T-helper 1 cell treated with Interleukin-12 subunit alpha and Interleukin-12 subunit beta and Interleukin-4 antibody, amounts not matched to agents 30 μg/mL and 1 μg/mL, for 36 hours (primary cell): ENCODE results near the gene APLP2.
"Not testable (repeated sequence)": the region's sequence is repeated elsewhere in the genome, so short reads cannot be mapped to it uniquely, and the experiment has no call there.

Source experiments
- H3K27ac Mint-ChIP-seq: one replicate; pipeline ENCODE4 v1.8.0; 2021; ENCODE audit warnings: mild to moderate bottlenecking, mixed read lengths
- H3K27me3 Mint-ChIP-seq: one replicate; pipeline ENCODE4 v1.8.0; 2021; ENCODE audit warnings: low read depth, mixed read lengths
- H3K36me3 Mint-ChIP-seq: one replicate; pipeline ENCODE4 v1.8.0; 2021; ENCODE audit warnings: low read depth, mixed read lengths
- H3K4me1 Mint-ChIP-seq: one replicate; pipeline ENCODE4 v1.8.0; 2021; ENCODE audit warnings: low read depth, mixed read lengths
- H3K4me3 Mint-ChIP-seq: one replicate; pipeline ENCODE4 v1.8.0; 2021; ENCODE audit warnings: mild to moderate bottlenecking, moderate library complexity, mixed read lengths
- H3K9me3 Mint-ChIP-seq: one replicate; pipeline ENCODE4 v1.8.0; 2021; ENCODE audit warnings: mixed read lengths

Gene APLP2

DNA sequence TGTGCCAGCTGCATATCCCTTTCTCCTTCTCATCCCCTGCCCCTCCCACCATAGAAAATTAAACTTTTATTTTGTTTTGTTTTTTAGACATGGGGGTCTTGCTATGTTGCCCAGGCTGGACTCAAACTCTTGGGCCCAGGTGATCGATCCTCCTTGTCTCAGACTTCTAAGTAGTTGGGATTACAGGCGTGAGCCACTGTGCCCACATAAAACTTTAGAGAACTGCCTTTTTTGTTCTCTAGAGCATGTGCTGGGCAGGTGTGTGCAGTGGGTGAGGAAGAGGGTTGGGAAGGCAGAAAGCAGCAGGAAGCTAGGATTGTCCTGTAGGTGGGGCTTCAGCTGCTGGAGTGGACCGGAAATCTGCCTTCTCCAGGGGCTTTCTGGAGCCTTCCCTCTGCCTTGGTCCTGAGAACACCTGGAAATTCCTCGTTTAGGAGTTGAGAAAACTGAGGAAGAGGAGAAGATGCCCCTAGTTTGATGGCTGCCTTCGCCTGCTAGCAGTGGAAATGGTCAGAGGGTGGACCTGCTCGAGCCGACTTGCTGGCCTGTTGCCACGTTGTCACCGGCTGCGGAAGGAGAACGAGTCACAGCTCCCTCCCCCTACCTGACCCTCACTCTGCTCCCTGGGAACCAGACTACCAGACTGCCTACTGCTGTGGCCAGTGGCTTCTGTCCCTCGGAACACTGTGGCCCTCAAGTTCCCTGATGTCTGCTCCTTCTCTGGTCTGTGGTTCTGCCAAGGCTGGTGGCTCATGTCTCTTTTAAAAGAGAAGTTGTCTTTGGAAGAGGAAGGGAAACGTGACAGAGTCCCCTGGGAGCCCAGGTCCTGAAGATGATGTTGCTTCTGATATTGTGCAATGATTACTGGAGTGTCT lies 93.9 kb downstream of the APLP2 start:
- no peak overlapping the region for H3K4me3 Mint-ChIP-seq
- no peaks in the 10 kb centered on the region for H3K4me1 Mint-ChIP-seq
- H3K36me3 Mint-ChIP-seq = no peaks in the 10 kb centered on the region
- no peak overlapping the region for H3K27ac Mint-ChIP-seq
- H3K27me3 Mint-ChIP-seq = peaks cover 64% of the 10 kb centered on the region
- no peaks in the 10 kb centered on the region for H3K9me3 Mint-ChIP-seq

- Mint-ChIP-seq H3K27ac (no peak overlapping the region), H3K4me1 (no peaks in the 10 kb centered on the region), H3K9me3 (no peaks in the 10 kb centered on the region), H3K4me3 (no peak overlapping the region), H3K27me3 (peaks cover 58% of the 10 kb centered on the region), H3K36me3 (no peaks in the 10 kb centered on the region)
Observed at GRCh38 chr11:130164221-130164570, 94.5 kb downstream of the APLP2 start.

DNA sequence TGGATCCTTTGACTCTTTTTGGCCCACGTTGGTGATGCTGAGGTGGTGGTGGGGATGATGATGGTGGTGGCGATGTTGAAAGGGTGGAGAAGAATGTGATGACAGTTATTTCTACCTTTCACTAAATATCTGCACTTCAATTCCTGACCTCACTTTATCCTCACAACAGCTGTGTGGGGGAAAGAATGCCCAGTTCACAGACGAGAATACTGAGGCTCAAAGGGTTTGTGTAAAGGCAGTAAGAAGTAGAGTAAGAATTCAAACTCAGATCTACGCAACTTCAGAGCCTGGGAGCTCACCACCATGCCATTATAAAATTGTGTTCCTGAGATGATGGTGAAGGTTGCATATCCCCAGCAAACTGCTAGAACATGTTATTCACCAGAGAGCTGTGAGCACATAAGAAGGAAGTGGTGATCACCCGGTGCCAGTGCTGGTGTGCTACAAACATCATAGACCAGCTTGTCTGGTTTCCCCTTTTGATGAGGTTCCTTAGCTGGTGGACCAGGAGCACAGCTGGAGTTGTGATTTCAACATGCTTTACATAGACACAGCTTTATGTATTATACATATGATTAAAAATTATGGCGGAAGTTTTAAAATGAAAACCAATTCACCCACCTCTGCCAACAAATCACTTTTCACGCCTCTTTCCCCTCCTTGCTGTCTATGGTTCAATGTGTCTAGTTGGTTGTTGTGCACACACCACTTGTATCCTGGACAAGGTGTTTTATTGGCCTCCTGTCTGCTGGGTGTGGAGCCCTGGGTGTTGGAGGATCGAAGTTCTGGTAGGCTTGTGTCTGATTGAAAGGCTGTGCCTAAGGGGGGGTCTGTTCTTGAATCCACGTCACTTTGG lies 96.1 kb downstream of the APLP2 start:
- Mint-ChIP-seq H3K4me3 (no peak overlapping the region), H3K9me3 (no peaks in the 10 kb centered on the region), H3K4me1 (no peaks in the 10 kb centered on the region), H3K27me3 (peaks cover 47% of the 10 kb centered on the region), H3K36me3 (no peaks in the 10 kb centered on the region), H3K27ac (no peak overlapping the region)

DNA sequence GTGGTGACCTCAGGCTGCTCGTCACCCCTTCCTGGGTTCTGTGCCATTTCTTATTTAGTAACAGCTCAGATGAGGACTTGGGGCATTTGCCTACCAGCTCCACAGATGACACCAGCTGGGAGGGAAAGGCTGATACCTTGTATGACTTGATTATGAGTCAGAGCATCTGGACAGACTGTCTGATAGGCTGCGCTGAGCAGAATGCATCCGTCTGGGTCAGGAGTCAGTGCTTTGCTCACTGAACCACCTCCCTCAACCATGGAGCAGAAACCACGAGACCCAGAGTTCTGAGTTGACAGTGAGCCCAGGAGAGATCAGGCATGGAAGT lies 96.7 kb downstream of the APLP2 start:
- Mint-ChIP-seq H3K9me3 (no peaks in the 10 kb centered on the region), H3K27ac (no peak overlapping the region), H3K4me3 (no peak overlapping the region), H3K4me1 (no peaks in the 10 kb centered on the region), H3K27me3 (peaks cover 42% of the 10 kb centered on the region), H3K36me3 (no peaks in the 10 kb centered on the region)

DNA sequence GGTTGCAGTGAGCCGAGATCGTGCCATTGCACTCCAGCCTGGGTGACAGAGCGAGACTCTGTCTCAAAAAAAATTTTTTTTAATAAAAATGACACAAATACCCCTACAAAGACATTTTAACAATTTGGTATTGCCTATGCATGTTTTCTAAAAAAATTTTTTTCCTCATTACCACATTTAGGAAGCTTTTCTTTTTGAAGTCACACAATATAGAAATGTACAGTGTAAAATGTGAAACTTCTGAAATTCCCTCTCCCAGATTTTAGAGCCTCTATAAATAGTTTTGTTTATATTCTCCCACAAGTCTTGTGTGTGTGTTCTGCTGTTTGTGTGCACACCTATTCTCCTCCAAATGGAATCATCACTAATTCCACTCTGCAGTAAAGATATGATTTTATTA lies 97.5 kb downstream of the APLP2 start:
- peaks cover 35% of the 10 kb centered on the region for H3K27me3 Mint-ChIP-seq
- H3K9me3 Mint-ChIP-seq = no peaks in the 10 kb centered on the region
- no peaks in the 10 kb centered on the region for H3K36me3 Mint-ChIP-seq
- no peak overlapping the region for H3K27ac Mint-ChIP-seq
- no peaks in the 10 kb centered on the region for H3K4me1 Mint-ChIP-seq
- H3K4me3 Mint-ChIP-seq = no peak overlapping the region

DNA sequence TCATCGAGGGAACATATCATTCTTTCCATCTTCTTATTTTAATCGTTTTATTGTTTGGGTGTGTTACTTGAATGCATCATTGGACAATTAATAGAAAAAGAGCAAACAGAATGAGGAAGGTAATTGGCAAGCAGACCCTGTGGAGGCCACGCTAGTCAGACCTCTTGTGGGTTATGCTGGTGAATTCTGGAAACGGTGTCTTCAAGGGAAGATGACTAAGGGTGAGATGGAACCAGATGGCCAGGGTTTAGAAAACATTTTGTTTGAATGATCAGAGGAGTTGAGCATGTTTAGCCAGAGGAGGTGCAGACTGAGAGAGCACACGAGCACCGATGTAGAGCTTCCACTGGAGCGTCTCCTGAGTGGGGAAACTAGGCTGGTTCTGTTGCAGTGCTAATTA lies 98.4 kb downstream of the APLP2 start:
- Mint-ChIP-seq H3K4me1 (no peaks in the 10 kb centered on the region), H3K27me3 (peaks cover 26% of the 10 kb centered on the region), H3K36me3 (no peaks in the 10 kb centered on the region)

GRCh38 chr11:130170345-130170744 lies 100.7 kb downstream of the APLP2 start:
- Mint-ChIP-seq H3K4me3 (no peak overlapping the region), H3K27ac (no peak overlapping the region), H3K27me3 (peaks cover 14% of the 10 kb centered on the region), H3K4me1 (no peaks in the 10 kb centered on the region), H3K36me3 (no peaks in the 10 kb centered on the region), H3K9me3 (peaks cover 7% of the 10 kb centered on the region)

More for the DNA sequence above, 98.4 kb downstream of the APLP2 start:
- Mint-ChIP-seq H3K27ac (no peak overlapping the region), H3K4me3 (no peak overlapping the region), H3K9me3 (no peaks in the 10 kb centered on the region)

- Mint-ChIP-seq H3K4me3 (no peak overlapping the region), H3K9me3 (peaks cover 7% of the 10 kb centered on the region), H3K36me3 (no peaks in the 10 kb centered on the region), H3K27ac (no peak overlapping the region), H3K4me1 (no peaks in the 10 kb centered on the region), H3K27me3 (peaks cover 6% of the 10 kb centered on the region)
Observed at GRCh38 chr11:130171534-130171933, 101.8 kb downstream of the APLP2 start.

GRCh38 chr11:130172001-130172400 lies 102.3 kb downstream of the APLP2 start:
- not testable (repeated sequence) for H3K27ac Mint-ChIP-seq, H3K36me3 Mint-ChIP-seq, H3K9me3 Mint-ChIP-seq, H3K4me3 Mint-ChIP-seq, H3K4me1 Mint-ChIP-seq, H3K27me3 Mint-ChIP-seq

DNA sequence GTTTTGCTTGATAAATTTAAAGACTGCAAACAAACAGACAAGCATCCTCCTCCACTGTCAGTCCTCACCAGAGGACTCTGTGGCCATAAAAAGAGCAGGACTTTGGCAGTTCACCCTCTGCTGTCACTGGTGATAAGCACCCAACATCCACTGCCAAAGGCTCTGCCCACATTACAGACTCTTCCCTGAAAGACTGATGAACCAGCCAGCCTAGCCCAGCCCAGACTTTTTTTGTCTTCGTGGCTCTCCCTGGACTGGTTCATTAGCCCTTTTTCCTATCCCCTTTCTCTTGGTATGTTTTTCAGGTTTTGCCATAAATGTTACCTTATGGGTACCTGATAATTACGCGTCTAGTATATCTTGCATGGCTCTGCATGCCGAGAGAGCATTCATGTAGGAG lies 104.9 kb downstream of the APLP2 start:
- Mint-ChIP-seq H3K4me1 (no peaks in the 10 kb centered on the region), H3K27me3 (no peaks in the 10 kb centered on the region), H3K36me3 (no peaks in the 10 kb centered on the region), H3K27ac (no peak overlapping the region), H3K4me3 (no peak overlapping the region), H3K9me3 (peaks cover 7% of the 10 kb centered on the region)

DNA sequence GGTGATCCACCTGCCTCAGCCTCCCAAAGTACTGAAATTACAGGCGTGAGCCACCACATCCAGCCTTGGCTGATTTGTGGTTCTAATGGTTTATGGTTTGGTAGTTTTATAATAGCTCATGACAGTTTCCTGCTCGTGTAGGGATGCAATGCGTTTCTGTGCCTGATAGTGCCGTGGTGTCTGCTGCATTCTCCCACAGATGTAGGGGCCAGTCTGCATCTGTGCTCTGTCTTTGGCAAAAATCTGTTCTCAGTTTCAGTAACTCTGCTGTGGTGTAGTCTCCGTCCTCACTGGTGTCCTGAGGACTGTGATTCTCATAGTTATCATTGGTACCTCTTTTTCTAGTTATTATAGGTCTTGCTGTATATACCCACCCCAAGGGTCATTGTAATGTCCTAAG lies 106.2 kb downstream of the APLP2 start:
- Mint-ChIP-seq H3K4me1 (no peaks in the 10 kb centered on the region), H3K9me3 (peaks cover 7% of the 10 kb centered on the region), H3K27ac (no peak overlapping the region), H3K36me3 (no peaks in the 10 kb centered on the region), H3K27me3 (no peaks in the 10 kb centered on the region), H3K4me3 (no peak overlapping the region)

DNA sequence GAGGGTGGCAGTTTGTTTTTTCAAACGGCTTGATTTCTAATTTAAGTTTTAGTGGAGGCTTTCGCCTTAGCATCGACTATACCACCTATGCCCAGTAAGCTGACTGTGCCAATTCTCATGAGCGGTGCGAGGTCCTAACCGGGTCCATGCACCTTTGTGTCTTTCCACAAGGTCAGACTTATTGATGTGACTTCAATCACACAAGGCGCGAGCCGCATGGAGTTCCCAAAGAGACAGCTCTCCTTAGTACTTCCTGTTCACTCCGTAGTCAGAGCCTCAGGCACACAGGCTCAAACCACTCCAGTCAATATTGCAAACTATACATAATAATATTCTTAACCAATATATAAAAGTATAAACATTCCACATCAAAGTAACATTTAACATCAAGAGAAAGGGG lies 108.1 kb downstream of the APLP2 start:
- Mint-ChIP-seq H3K27me3 (no peaks in the 10 kb centered on the region), H3K4me3 (no peak overlapping the region), H3K36me3 (no peaks in the 10 kb centered on the region), H3K9me3 (peaks cover 7% of the 10 kb centered on the region), H3K27ac (no peak overlapping the region), H3K4me1 (no peaks in the 10 kb centered on the region)

DNA sequence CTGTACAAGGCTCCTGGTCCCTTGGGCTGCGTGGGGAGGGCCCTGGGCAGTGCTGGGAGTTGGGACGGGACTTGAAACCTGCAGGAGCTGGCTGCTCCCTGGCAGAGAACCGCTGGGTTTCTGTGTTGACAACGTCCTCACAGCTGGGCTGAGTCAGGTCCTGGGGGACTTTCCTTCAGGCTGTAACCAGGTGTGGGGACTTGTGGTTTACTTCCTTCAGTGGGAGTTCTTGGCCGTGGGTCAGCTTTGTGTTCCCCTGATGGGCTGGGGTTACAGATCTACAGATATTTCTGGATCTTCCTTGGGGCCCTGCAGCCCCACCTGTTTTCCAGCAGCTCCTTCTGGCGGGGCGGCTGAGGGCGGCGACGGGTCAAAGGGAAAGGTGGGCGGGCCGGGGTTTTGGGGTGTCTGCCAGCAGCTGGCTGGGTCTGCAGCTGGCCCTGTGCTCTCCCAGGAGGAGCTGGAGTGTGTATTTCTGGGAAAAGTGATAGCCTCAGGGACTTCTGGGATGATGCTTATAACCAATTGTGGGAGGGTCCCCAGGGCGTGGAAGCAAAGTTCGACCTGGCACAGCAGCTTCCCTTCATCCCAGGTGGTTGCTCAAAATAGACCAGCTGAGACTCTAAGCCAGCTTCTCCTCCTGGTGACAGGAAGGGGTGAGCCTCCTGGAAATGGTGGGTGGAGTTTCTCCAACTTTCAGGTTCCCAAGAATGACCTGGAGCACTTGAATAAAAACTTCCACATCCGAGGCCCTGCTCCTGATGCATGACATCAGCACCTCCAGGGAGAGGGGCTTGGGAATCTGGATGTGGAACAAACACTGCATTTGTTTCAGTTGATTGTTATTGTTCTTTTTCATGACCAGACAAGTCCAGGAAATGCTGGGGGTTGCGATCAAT lies 109.0 kb downstream of the APLP2 start:
- Mint-ChIP-seq H3K27ac (no peak overlapping the region), H3K27me3 (no peaks in the 10 kb centered on the region), H3K36me3 (no peaks in the 10 kb centered on the region), H3K9me3 (peaks cover 7% of the 10 kb centered on the region), H3K4me1 (no peaks in the 10 kb centered on the region), H3K4me3 (no peak overlapping the region)

- Mint-ChIP-seq H3K4me1 (no peaks in the 10 kb centered on the region), H3K27me3 (no peaks in the 10 kb centered on the region), H3K4me3 (no peak overlapping the region), H3K36me3 (no peaks in the 10 kb centered on the region), H3K9me3 (peaks cover 7% of the 10 kb centered on the region), H3K27ac (no peak overlapping the region)
Observed at GRCh38 chr11:130179396-130180306, 110.0 kb downstream of the APLP2 start.
